Prostate gland (tissue), 2 donors: ENCODE data around the gene CREBRF.

Source experiments
- POLR2A ChIP-seq: fragments of 450-650 bp; IDR thresholded peaks from one replicate; pipeline ENCODE4 v1.6.1; 2016; ENCODE audit warnings: antibody characterized with exemption, mild to moderate bottlenecking
- TF ChIP-seq, protein P1 (sequence below), 4 experiments: fragments of 200-600 bp in 2 of 4; fragments of 450-650 bp in 2 of 4; sonication (generic) in 2 of 4; IDR thresholded peaks; 1 replicate in 3 of 4; 2 replicates in 1 of 4; pipeline ENCODE4 v1.5.1; 2016 to 2019; ENCODE audit warnings: antibody characterized with exemption in 4 of 4, mild to moderate bottlenecking in 2 of 4, moderate library complexity in 2 of 4

DNA sequence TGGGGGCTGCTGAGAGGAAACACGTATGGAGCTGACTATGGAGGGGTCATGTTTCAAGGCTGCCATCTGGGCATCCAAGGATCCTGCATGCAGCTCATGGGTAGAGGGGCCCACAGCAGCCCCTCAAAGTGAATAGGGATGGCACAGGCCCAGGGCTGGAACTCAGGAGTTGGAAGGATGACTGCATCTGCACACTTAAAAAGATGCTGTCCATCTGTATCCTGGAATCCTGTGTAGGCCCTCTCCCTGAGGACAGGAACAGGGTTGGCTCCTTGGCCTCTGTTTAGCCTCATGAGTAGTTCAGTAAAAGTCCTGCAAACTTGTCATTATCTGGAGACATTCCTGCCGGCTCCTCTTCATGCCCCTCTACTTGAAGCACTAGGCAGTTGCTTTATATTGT is 92.2 kb downstream of the CREBRF start:
- TF ChIP-seq, protein P1, sequence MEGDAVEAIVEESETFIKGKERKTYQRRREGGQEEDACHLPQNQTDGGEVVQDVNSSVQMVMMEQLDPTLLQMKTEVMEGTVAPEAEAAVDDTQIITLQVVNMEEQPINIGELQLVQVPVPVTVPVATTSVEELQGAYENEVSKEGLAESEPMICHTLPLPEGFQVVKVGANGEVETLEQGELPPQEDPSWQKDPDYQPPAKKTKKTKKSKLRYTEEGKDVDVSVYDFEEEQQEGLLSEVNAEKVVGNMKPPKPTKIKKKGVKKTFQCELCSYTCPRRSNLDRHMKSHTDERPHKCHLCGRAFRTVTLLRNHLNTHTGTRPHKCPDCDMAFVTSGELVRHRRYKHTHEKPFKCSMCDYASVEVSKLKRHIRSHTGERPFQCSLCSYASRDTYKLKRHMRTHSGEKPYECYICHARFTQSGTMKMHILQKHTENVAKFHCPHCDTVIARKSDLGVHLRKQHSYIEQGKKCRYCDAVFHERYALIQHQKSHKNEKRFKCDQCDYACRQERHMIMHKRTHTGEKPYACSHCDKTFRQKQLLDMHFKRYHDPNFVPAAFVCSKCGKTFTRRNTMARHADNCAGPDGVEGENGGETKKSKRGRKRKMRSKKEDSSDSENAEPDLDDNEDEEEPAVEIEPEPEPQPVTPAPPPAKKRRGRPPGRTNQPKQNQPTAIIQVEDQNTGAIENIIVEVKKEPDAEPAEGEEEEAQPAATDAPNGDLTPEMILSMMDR (IDR thresholded peaks at IDR 0.05): no peak
- no peak for TF ChIP-seq POLR2A
